Mesendoderm (in vitro differentiated cells): ENCODE results near the gene SLPI. TPM values are rescaled to one million over a fixed set of nuclear protein-coding genes. Genes with fewer than 3 reads are reported as not detected.

ENCODE experiments used
- DNase-seq: peaks from one replicate; pipeline ENCODE4 v3.0.0; 2013
- H2AK5ac ChIP-seq: 2 replicates; pipeline ENCODE4 v1.6.1; 2013; ENCODE audit warnings: low read length, inconsistent platforms
- H2BK120ac ChIP-seq: 2 replicates; pipeline ENCODE4 v1.6.1; 2013; ENCODE audit warnings: low read depth, mild to moderate bottlenecking, low read length, moderate library complexity, mixed read lengths
- H2BK15ac ChIP-seq: replicated peaks from 2 replicates; pipeline ENCODE4 v1.6.1; 2013; ENCODE audit warnings: low read depth, mild to moderate bottlenecking, moderate library complexity
- H2BK5ac ChIP-seq: 2 replicates; pipeline ENCODE4 v1.6.1; 2013; ENCODE audit warnings: low read length, inconsistent platforms
- H3K18ac ChIP-seq: 2 replicates; pipeline ENCODE4 v1.6.1; 2013; ENCODE audit warnings: mild to moderate bottlenecking, low read length, mixed read lengths
- H3K23ac ChIP-seq: one replicate; pipeline ENCODE4 v1.6.1; 2013; ENCODE audit warnings: low read length
- H3K27ac ChIP-seq: 2 replicates; pipeline ENCODE4 v1.5.1; 2013; ENCODE audit warnings: low read depth, mild to moderate bottlenecking, inconsistent platforms, low read length, moderate library complexity
- H3K27me3 ChIP-seq: 2 replicates; pipeline ENCODE4 v1.6.1; 2013; ENCODE audit warnings: low read length, control low read depth, mild to moderate bottlenecking, inconsistent platforms; ENCODE audit not compliant: insufficient read depth, poor library complexity
- H3K36me3 ChIP-seq: 2 replicates; pipeline ENCODE4 v1.6.1; 2013; ENCODE audit warnings: low read length, inconsistent platforms; ENCODE audit not compliant: control insufficient read depth, insufficient read depth
- H3K4ac ChIP-seq: one replicate; pipeline ENCODE4 v1.6.1; 2013; ENCODE audit warnings: low read depth, mild to moderate bottlenecking, low read length, moderate library complexity
- H3K4me1 ChIP-seq: 2 replicates; pipeline ENCODE4 v1.6.1; 2013; ENCODE audit warnings: low read depth, low read length, inconsistent platforms; ENCODE audit not compliant: control insufficient read depth
- H3K4me2 ChIP-seq: 2 replicates; pipeline ENCODE4 v1.6.1; 2013; ENCODE audit warnings: low read length
- H3K4me3 ChIP-seq: 2 replicates; pipeline ENCODE4 v1.5.1; 2013; ENCODE audit warnings: mild to moderate bottlenecking, low read length
- H3K56ac ChIP-seq: one replicate; pipeline ENCODE4 v1.6.1; 2013; ENCODE audit warnings: low read length
- H3K79me1 ChIP-seq: 2 replicates; pipeline ENCODE4 v1.6.1; 2013; ENCODE audit warnings: low read length, inconsistent platforms
- H3K79me2 ChIP-seq: 2 replicates; pipeline ENCODE4 v1.6.1; 2013; ENCODE audit warnings: mild to moderate bottlenecking, low read length; ENCODE audit not compliant: control insufficient read depth, insufficient read depth
- H3K9ac ChIP-seq: 2 replicates; pipeline ENCODE4 v1.6.1; 2013; ENCODE audit warnings: low read length, inconsistent platforms
- H4K5ac ChIP-seq: one replicate; pipeline ENCODE4 v1.6.1; 2013; ENCODE audit warnings: low read length
- H4K8ac ChIP-seq: one replicate; pipeline ENCODE4 v1.6.1; 2013; ENCODE audit warnings: low read depth, mild to moderate bottlenecking, control low read depth, low read length, moderate library complexity
- WGBS: extraction: QIAGEN DNeasy Blood & Tissue Kit; methylation state at CpG from one replicate; pipeline ENCODE4 v1.1.7; 2013; ENCODE audit warnings: low lambda C conversion rate, missing lambda C conversion rate; ENCODE audit not compliant: insufficient coverage; ENCODE audit errors: extremely low coverage; 5-methylcytosine and 5-hydroxymethylcytosine counted together
- polyA plus RNA-seq, 2 experiments: library from polyadenylated mRNA; stranded (reverse); fragments of 200-250 nt; gene quantifications; one replicate each; pipeline ENCODE4 v1.2.3, GENCODE V29; 2013

SLPI gene, protein sequence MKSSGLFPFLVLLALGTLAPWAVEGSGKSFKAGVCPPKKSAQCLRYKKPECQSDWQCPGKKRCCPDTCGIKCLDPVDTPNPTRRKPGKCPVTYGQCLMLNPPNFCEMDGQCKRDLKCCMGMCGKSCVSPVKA
- polyA plus RNA-seq (2013, experiment 1 of 2), result not detected
- 0.08 TPM for polyA plus RNA-seq (2013, experiment 2 of 2)

DNA sequence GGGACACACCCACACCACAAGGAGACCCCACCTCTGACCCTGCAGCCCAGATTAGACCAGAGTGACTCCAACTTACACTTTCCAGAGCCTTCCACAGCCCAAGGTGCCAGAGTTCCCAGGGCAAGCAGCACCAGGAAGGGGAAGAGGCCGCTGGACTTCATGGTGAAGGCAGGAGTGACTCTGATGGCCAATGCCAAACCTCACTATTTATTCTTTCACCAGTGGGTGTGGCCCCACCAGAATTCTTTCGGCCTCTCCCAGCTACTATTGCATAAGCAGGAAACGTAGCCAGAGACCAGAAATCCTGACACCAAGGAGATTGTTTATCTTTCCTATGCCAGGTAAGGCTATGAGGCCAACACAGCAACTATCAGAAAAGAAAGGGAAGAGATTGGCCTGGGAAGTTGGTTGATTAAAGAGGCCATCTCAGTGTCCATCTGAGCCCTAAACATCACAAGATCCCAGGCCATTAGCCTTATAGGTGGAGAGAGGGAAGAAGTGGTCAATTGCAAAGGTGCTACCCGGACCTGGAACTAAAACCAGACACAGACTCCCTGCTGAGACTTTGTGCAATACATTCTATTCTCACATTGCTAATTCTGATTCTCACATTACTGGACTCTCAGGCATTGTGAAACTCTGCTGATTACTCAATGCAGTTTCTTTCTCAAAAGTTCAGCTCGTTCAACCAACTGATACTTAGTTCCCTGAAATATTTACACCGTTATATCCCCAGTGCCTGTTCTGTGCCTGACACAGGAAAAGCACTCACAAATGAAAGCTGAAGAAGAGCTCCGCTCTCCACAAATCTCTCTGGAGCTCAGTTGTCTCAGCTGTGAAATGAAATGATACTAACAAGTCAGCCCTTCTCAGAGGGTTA, at the start of gene SLPI:
Gene SLPI, minus strand, starts transcription at position 182 of the 880 bp plus-strand sequence. Its CDS starts 21 bp downstream, at position 161.
- H3K27me3 ChIP-seq, result no peaks in the 10 kb centered on the region

DNA sequence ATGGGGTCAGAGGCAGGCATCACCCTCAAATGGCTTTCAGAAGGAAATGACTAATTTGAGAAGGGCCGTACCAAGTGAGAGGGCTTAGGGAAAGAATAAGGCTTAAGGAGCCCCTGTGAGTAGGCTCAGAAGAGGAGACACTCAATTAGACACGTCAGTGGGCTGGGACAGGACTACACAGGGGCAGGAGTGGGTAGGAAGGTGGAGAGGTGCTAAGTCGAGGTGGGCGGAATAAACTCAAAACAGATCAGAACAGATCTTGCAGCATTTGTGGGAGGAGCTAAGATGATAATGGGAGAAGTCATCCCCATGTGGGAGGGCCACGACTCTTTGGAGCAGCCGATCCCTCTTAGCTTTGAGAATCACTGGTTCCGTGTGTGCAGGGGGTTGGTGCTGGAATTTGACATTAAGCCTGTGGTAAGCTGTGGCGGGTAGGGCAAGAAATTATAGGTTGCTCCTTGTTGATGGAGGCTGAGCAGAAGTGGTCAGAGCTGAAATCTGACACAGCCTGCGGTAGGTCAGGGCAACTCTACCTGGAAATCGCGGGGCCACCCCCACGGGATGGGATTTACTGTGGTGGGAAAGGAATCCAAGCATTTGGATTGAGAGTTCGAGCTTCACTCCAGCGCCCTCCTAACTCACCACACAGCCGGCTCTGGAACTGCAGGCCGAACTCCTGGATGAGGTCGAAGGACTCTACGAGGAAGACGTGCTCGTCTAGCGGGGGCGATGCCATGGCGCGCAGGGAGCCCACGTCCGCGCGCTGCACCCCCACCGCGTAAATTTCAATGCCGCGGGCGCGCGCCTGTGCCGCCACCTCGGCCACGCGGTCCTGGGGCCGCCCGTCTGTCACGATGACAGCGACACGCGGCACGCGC, 49.5 kb upstream of the SLPI start:
- H2BK15ac ChIP-seq, result no peak overlapping the region
- no CpG with 5 or more reads among the region's 47 CpGs for WGBS
- no peaks in the 10 kb centered on the region for H3K36me3 ChIP-seq
- no peak for DNase-seq
- no peaks in the 10 kb centered on the region for H3K79me1 ChIP-seq
- no peak overlapping the region for H3K4me2 ChIP-seq
- no peak overlapping the region for H3K4me3 ChIP-seq
- no peaks in the 10 kb centered on the region for H3K79me2 ChIP-seq
- H3K9ac ChIP-seq, result no peak overlapping the region
- H2BK5ac ChIP-seq, result no peak overlapping the region
- no peak overlapping the region for H3K18ac ChIP-seq
- no peak overlapping the region for H2AK5ac ChIP-seq
- H3K4me1 ChIP-seq, result peaks cover 5% of the 10 kb centered on the region
- no peak overlapping the region for H3K4ac ChIP-seq
- H2BK120ac ChIP-seq, result no peak overlapping the region
- no peak overlapping the region for H3K27ac ChIP-seq
- H4K8ac ChIP-seq, result no peak overlapping the region
- no peak overlapping the region for H3K56ac ChIP-seq
- H3K23ac ChIP-seq, result no peak overlapping the region
- no peaks in the 10 kb centered on the region for H3K27me3 ChIP-seq
- no peak overlapping the region for H4K5ac ChIP-seq

More for the DNA sequence above, at the start of gene SLPI:
- Histone ChIP-seq H2BK5ac (no peak within 1 kb of the TSS), H2AK5ac (no peak within 1 kb of the TSS), H4K5ac (no peak within 1 kb of the TSS), H3K79me2 (no peaks in the 10 kb centered on the region), H3K23ac (no peak within 1 kb of the TSS), H2BK15ac (no peak within 1 kb of the TSS), H3K9ac (no peak within 1 kb of the TSS), H3K4me3 (no peak within 1 kb of the TSS), H3K18ac (no peak within 1 kb of the TSS), H3K56ac (peak within 1 kb of the TSS; percentile 47), H3K36me3 (no peaks in the 10 kb centered on the region), H3K27ac (no peak within 1 kb of the TSS), H4K8ac (no peak within 1 kb of the TSS), H3K4ac (no peak within 1 kb of the TSS), H2BK120ac (no peak within 1 kb of the TSS), H3K79me1 (no peaks in the 10 kb centered on the region), H3K4me2 (no peak within 1 kb of the TSS), H3K4me1 (peaks cover 7% of the 10 kb centered on the region)
- peak; percentile 15 for DNase-seq
- WGBS, result no CpG with 5 or more reads among the region's 7 CpGs

DNA sequence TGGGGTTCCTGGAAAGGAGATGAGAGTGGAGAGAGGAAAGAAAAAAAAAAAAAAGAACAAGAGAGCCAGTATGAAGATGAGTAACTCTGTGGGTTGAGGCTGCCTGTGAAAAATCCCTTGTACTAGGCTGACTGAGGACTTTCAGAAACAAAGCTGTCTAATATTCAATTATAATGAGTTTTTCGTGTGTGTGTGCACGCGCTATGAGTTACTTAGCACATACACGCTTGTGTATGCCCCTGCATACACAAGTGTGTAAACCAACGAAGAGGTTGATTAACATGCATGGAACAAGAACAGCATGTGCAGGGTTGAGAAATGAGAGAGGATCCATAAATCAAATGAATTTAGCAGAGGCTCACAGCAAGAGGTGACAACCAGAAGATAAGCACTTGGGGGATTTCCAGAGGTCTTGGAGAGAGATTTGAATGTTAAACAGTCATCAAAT, 47.5 kb upstream of the SLPI start:
- Histone ChIP-seq H3K79me2 (no peaks in the 10 kb centered on the region), H3K56ac (no peak overlapping the region)

DNA sequence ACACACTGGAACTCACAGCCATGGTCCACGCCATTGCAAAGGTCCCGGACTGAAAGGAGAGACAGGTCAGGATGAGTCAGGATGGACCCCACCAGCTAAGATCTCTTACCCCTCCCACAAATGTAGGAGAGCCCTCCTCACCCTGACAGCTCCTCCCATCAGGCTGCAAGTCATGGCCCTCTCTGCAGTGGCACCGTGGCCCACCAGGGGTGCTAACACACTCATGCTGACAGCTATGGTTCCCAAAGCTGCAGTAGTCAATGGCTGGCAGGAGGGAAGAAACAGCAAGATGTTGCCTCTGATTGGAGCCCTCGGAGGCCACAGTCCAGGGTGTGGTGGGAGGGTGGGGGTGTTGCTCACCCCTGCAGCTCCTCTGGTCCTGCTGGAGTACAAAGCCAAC, 46.6 kb upstream of the SLPI start:
- DNase-seq, result peak; percentile 95
- Histone ChIP-seq H2AK5ac (no peak overlapping the region), H3K4ac (no peak overlapping the region)

More for the DNA sequence above, 47.5 kb upstream of the SLPI start:
- no peak overlapping the region for H3K4me2 ChIP-seq
- H2BK15ac ChIP-seq, result no peak overlapping the region
- H3K9ac ChIP-seq, result no peak overlapping the region
- H2BK5ac ChIP-seq, result no peak overlapping the region
- peaks cover 5% of the 10 kb centered on the region for H3K4me1 ChIP-seq
- H2BK120ac ChIP-seq, result no peak overlapping the region
- no peak overlapping the region for H4K8ac ChIP-seq
- no peak overlapping the region for H3K4ac ChIP-seq
- WGBS, result no CpG with 5 or more reads among the region's 5 CpGs
- H3K27me3 ChIP-seq, result no peaks in the 10 kb centered on the region
- no peak overlapping the region for H4K5ac ChIP-seq
- no peak overlapping the region for H2AK5ac ChIP-seq
- no peak overlapping the region for H3K4me3 ChIP-seq
- no peak overlapping the region for H3K27ac ChIP-seq
- no peak for DNase-seq
- no peaks in the 10 kb centered on the region for H3K79me1 ChIP-seq
- H3K18ac ChIP-seq, result no peak overlapping the region
- H3K36me3 ChIP-seq, result no peaks in the 10 kb centered on the region
- H3K23ac ChIP-seq, result no peak overlapping the region

DNA sequence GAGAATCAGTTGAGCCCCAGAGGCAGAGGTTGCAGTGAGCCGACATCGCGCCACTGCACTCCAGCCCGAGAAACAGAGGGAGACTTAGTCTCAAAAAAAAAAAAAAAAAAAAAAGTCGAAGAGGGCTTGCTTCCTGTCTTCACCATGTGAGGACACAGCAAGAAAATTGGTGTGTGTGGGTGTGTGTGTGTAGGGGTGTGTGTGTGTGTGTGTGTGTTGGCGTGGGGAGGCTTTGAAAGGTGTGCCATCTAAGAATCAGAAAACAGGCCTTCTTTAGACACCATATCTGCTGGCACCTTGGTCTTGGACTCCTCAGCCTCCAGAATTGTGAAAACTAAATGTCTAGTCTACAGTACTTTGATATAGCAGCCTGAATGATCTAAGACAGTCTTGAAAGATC, 45.4 kb upstream of the SLPI start:
- Histone ChIP-seq H3K18ac (no peak overlapping the region), H3K4me3 (no peak overlapping the region), H2BK120ac (no peak overlapping the region), H2AK5ac (no peak overlapping the region), H3K4me1 (peaks cover 5% of the 10 kb centered on the region), H3K56ac (no peak overlapping the region), H3K79me2 (no peaks in the 10 kb centered on the region), H3K27me3 (no peaks in the 10 kb centered on the region), H3K4me2 (no peak overlapping the region), H3K23ac (no peak overlapping the region), H3K4ac (no peak overlapping the region), H3K79me1 (no peaks in the 10 kb centered on the region), H3K36me3 (no peaks in the 10 kb centered on the region), H3K9ac (no peak overlapping the region), H2BK5ac (no peak overlapping the region), H4K8ac (no peak overlapping the region), H3K27ac (no peak overlapping the region), H4K5ac (no peak overlapping the region), H2BK15ac (no peak overlapping the region)
- WGBS, result no CpG with 5 or more reads among the region's 6 CpGs
- no peak for DNase-seq

More for the DNA sequence above, 46.6 kb upstream of the SLPI start:
- Histone ChIP-seq H2BK15ac (no peak overlapping the region), H3K79me2 (no peaks in the 10 kb centered on the region), H3K4me3 (no peak overlapping the region), H4K8ac (no peak overlapping the region), H2BK5ac (no peak overlapping the region), H4K5ac (no peak overlapping the region), H2BK120ac (no peak overlapping the region), H3K56ac (no peak overlapping the region), H3K79me1 (no peaks in the 10 kb centered on the region), H3K9ac (no peak overlapping the region), H3K27me3 (no peaks in the 10 kb centered on the region), H3K27ac (no peak overlapping the region), H3K4me1 (peaks cover 5% of the 10 kb centered on the region), H3K18ac (no peak overlapping the region), H3K4me2 (no peak overlapping the region), H3K23ac (no peak overlapping the region), H3K36me3 (no peaks in the 10 kb centered on the region)
- WGBS, result no CpG with 5 or more reads among the region's 4 CpGs
